ENCODE measurements around the gene SPAG6. TPM values are rescaled to one million over a fixed set of nuclear protein-coding genes. Genes with fewer than 3 reads are reported as not detected.

Gene SPAG6
- total and polyA plus RNA-seq, 4 donors, result 0.23 TPM; not detected in 3

- TF ChIP-seq REST (IDR thresholded peaks at IDR 0.05), result no peak
- TF ChIP-seq HNF4G (IDR thresholded peaks at IDR 0.05), result no peak
- TF ChIP-seq, protein P1, sequence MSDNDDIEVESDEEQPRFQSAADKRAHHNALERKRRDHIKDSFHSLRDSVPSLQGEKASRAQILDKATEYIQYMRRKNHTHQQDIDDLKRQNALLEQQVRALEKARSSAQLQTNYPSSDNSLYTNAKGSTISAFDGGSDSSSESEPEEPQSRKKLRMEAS (IDR thresholded peaks at IDR 0.05), result no peak
- TF ChIP-seq FOXA1 (IDR thresholded peaks at IDR 0.05), result no peak
- no peak for TF ChIP-seq RAD21 (IDR thresholded peaks at IDR 0.05)
- no peak for TF ChIP-seq YY1 (IDR thresholded peaks at IDR 0.05)
- TF ChIP-seq SP1 (IDR thresholded peaks at IDR 0.05), result no peak
- TF ChIP-seq FOXA2 (IDR thresholded peaks at IDR 0.05), result no peak
- TF ChIP-seq JUND (IDR thresholded peaks at IDR 0.05), result no peak
- TF ChIP-seq RXRA (IDR thresholded peaks at IDR 0.05), result no peak
These were observed 114.2 kb downstream of the SPAG6 start (continued) for GRCh38 chr10:22459496-22459895.

- TF ChIP-seq REST (IDR thresholded peaks at IDR 0.05), result no peak
- TF ChIP-seq FOXA1 (IDR thresholded peaks at IDR 0.05), result no peak
- TF ChIP-seq TAF1 (conservative IDR thresholded peaks at IDR 0.05), result no peak
- TF ChIP-seq HNF4A (conservative IDR thresholded peaks at IDR 0.05), result no peak
- no peak for TF ChIP-seq RAD21 (IDR thresholded peaks at IDR 0.05)
- TF ChIP-seq, protein P2, sequence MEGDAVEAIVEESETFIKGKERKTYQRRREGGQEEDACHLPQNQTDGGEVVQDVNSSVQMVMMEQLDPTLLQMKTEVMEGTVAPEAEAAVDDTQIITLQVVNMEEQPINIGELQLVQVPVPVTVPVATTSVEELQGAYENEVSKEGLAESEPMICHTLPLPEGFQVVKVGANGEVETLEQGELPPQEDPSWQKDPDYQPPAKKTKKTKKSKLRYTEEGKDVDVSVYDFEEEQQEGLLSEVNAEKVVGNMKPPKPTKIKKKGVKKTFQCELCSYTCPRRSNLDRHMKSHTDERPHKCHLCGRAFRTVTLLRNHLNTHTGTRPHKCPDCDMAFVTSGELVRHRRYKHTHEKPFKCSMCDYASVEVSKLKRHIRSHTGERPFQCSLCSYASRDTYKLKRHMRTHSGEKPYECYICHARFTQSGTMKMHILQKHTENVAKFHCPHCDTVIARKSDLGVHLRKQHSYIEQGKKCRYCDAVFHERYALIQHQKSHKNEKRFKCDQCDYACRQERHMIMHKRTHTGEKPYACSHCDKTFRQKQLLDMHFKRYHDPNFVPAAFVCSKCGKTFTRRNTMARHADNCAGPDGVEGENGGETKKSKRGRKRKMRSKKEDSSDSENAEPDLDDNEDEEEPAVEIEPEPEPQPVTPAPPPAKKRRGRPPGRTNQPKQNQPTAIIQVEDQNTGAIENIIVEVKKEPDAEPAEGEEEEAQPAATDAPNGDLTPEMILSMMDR (IDR thresholded peaks at IDR 0.05; ENCODE audit: low read depth, low read length, missing input control), result no peak
- TF ChIP-seq GABPA (IDR thresholded peaks at IDR 0.05 in 1 of 2, conservative IDR thresholded peaks at IDR 0.05 in 1 of 2), result no peak
- TF ChIP-seq RXRA (IDR thresholded peaks at IDR 0.05), result no peak
- TF ChIP-seq EGR1 (IDR thresholded peaks at IDR 0.05; ENCODE audit: low read depth in 2 of 2), result no peak
- TF ChIP-seq ATF3 (IDR thresholded peaks at IDR 0.05), result no peak
- TF ChIP-seq, protein P1 (IDR thresholded peaks at IDR 0.05), result no peak
- Histone ChIP-seq H3K36me3 (ENCODE audit: control insufficient read depth in 4 of 4, insufficient read depth in 3 of 4, low read depth in 1 of 4, low read length in 3 of 4) (no peaks in the 10 kb centered on the region), H3K4me3 (ENCODE audit: low read depth in 1 of 3, low read length in 3 of 3) (no peak overlapping the region), H3K9me3 (ENCODE audit: control insufficient read depth in 4 of 4, low read length in 3 of 4) (no peaks in the 10 kb centered on the region), H3K27me3 (ENCODE audit: control insufficient read depth in 4 of 4, insufficient read depth in 4 of 4, low read length in 3 of 4) (peaks cover 0 to 5% (median 2%) of the 10 kb centered on the region in 4 donors), H3K27ac (ENCODE audit: low read depth in 1 of 2, low read length in 2 of 2) (no peak overlapping the region), H3K9ac (ENCODE audit: low read depth in 1 of 2, low read length in 2 of 2) (no peak overlapping the region), H3K4me1 (ENCODE audit: control insufficient read depth in 4 of 4, insufficient read depth in 4 of 4, low read length in 3 of 4) (no peaks in the 10 kb centered on the region)
- 97% methylated on average over 7 of the region's 7 CpGs for WGBS
- peak; percentile 1 for DNase-seq (ENCODE audit: low spot score)
These were observed 114.8 kb downstream of the SPAG6 start for GRCh38 chr10:22460101-22460500.

Measured in liver (tissue), 9 donors.